B cell (primary cell): Measurements from ENCODE around the gene BAG3. TPM values are rescaled to one million over a fixed set of nuclear protein-coding genes. Genes with fewer than 3 reads are reported as not detected.

Experiments used
- ATAC-seq: fragments of 200-7000 bp; cut with Tn5 transposase; one replicate; pipeline ENCODE4 v1.10.0; 2021; ENCODE audit warnings: low read depth, mild to moderate bottlenecking, moderate number of reproducible peaks, moderate library complexity
- CTCF ChIA-PET: fragments of 350-600 bp; sonication (Branson Sonifier 250); formaldehyde crosslinking; loops from one replicate; lab custom pipeline; 2021; ENCODE audit warnings: antibody characterized with exemption, inconsistent platforms; lab: Charles Lee
- POLR2A ChIA-PET: fragments of 350-600 bp; sonication (Branson Sonifier 250); formaldehyde crosslinking; loops from one replicate; lab custom pipeline; 2021; ENCODE audit warnings: antibody characterized with exemption; lab: Charles Lee
- DNase-seq: peaks from one replicate; pipeline ENCODE4 v3.0.0; 2013
- H2AFZ ChIP-seq: 2 replicates; pipeline ENCODE4 v1.6.1; 2012; ENCODE audit warnings: mild to moderate bottlenecking, low read depth, low read length; ENCODE audit not compliant: insufficient read depth, poor library complexity, severe bottlenecking
- H3K27ac ChIP-seq, 2 donors: 1 replicate in 1 of 2; 2 replicates in 1 of 2; pipeline ENCODE4 v1.5.1; 2012 to 2013; ENCODE audit warnings: low read length in 2 of 2, mild to moderate bottlenecking in 2 of 2, moderate library complexity in 1 of 2
- H3K27me3 ChIP-seq, 4 experiments: fragments of 200-600 bp in 1 of 4; sonication (generic) in 1 of 4; replicated peaks in 1 of 4; 1 replicate in 2 of 4; 2 replicates in 2 of 4; pipeline versions ENCODE4 v1.6.1 to v1.7.0; 2013 to 2016; ENCODE audit warnings: low read length in 3 of 4, mild to moderate bottlenecking in 2 of 4, mixed read lengths in 1 of 4, moderate library complexity in 1 of 4; ENCODE audit not compliant: insufficient read depth in 4 of 4, control insufficient read depth in 3 of 4; ENCODE audit errors: control extremely low read depth in 1 of 4
- H3K36me3 ChIP-seq, 2 experiments: replicated peaks in 1 of 2; 1 replicate in 1 of 2; 2 replicates in 1 of 2; pipeline versions ENCODE4 v1.6.1 to v1.7.1; 2013; ENCODE audit warnings: low read length in 1 of 2; ENCODE audit not compliant: insufficient read depth in 2 of 2, control insufficient read depth in 1 of 2; ENCODE audit errors: control extremely low read depth in 1 of 2, extremely low read depth in 1 of 2
- H3K4me1 ChIP-seq, 2 donors: fragments of 200-600 bp in 1 of 2; sonication (generic) in 1 of 2; 1 replicate in 1 of 2; 2 replicates in 1 of 2; pipeline versions ENCODE4 v1.5.1 to v1.6.1; 2013 to 2017; ENCODE audit warnings: low read length in 2 of 2; ENCODE audit not compliant: control insufficient read depth in 2 of 2, insufficient read depth in 2 of 2
- H3K4me2 ChIP-seq: replicated peaks from 2 replicates; pipeline ENCODE3; 2012; ENCODE audit warnings: mild to moderate bottlenecking, low read depth, low read length; ENCODE audit not compliant: poor library complexity, severe bottlenecking
- H3K4me3 ChIP-seq, 5 experiments: fragments of 200-600 bp in 1 of 5; sonication (generic) in 1 of 5; 1 replicate in 3 of 5; 2 replicates in 2 of 5; pipeline versions ENCODE4 v1.5.1 to v1.7.0; 2011 to 2016; ENCODE audit warnings: low read length in 4 of 5, mild to moderate bottlenecking in 4 of 5, low read depth in 2 of 5, control low read depth in 1 of 5, moderate library complexity in 1 of 5; ENCODE audit not compliant: insufficient read depth in 1 of 5; ENCODE audit errors: control extremely low read depth in 1 of 5, extremely low read depth in 1 of 5
- H3K79me2 ChIP-seq: fragments of 200-600 bp; sonication (generic); one replicate; pipeline ENCODE4 v1.6.0; 2016; ENCODE audit warnings: low read length; ENCODE audit not compliant: control insufficient read depth, insufficient read depth
- H3K9ac ChIP-seq: fragments of 200-600 bp; sonication (generic); 2 replicates; pipeline ENCODE4 v1.6.1; 2017; ENCODE audit warnings: mild to moderate bottlenecking, low read length, moderate library complexity
- H3K9me3 ChIP-seq, 3 donors: one replicate each; pipeline versions ENCODE4 v1.6.1 to v1.7.1; 2013; ENCODE audit warnings: low read length in 2 of 3; ENCODE audit not compliant: control insufficient read depth in 2 of 3, insufficient read depth in 1 of 3; ENCODE audit errors: control extremely low read depth in 1 of 3
- H4K20me1 ChIP-seq: 2 replicates; pipeline ENCODE4 v1.6.0; 2012; ENCODE audit warnings: mild to moderate bottlenecking, low read length; ENCODE audit not compliant: insufficient read depth, control insufficient read depth, poor library complexity, severe bottlenecking
- H3K27ac Mint-ChIP-seq: one replicate; pipeline ENCODE4 v1.8.0; 2021; ENCODE audit warnings: mixed read lengths
- H3K27me3 Mint-ChIP-seq: one replicate; pipeline ENCODE4 v1.8.0; 2021; ENCODE audit warnings: mixed read lengths
- H3K4me1 Mint-ChIP-seq: one replicate; pipeline ENCODE4 v1.8.0; 2021; ENCODE audit warnings: mixed read lengths
- H3K4me3 Mint-ChIP-seq: one replicate; pipeline ENCODE4 v1.8.0; 2021; ENCODE audit warnings: mixed read lengths
- H3K9me3 Mint-ChIP-seq: one replicate; pipeline ENCODE4 v1.8.0; 2022; ENCODE audit warnings: mixed read lengths; ENCODE audit not compliant: insufficient read depth
- CTCF ChIP-seq: fragments of 200-600 bp; IDR thresholded peaks from one replicate; pipeline ENCODE4 v1.8.0; 2022; ENCODE audit warnings: antibody characterized with exemption, mild to moderate bottlenecking
- EZH2 ChIP-seq: IDR thresholded peaks from 2 replicates; pipeline ENCODE4 v1.6.1; 2012; ENCODE audit warnings: borderline replicate concordance, low read depth, mild to moderate bottlenecking, moderate library complexity, low read length; ENCODE audit not compliant: insufficient read depth, poor library complexity, severe bottlenecking
- WGBS: methylation state at CpG from one replicate; pipeline ENCODE4 v1.1.5; 2013; ENCODE audit warnings: missing lambda C conversion rate; ENCODE audit not compliant: insufficient coverage; 5-methylcytosine and 5-hydroxymethylcytosine counted together
- intact Hi-C: fragments of 100-400 bp; cut with micrococcal nuclease; formaldehyde crosslinking; loops from one replicate; pipeline ENCODE4 v1.10.0; 2022
- polyA plus RNA-seq: library from polyadenylated mRNA; depleted of rRNA; stranded (reverse); fragments of >200 nt; gene quantifications from 2 replicates; pipeline ENCODE4 v1.2.3, GENCODE V29; 2012
- total RNA-seq, 2 donors: library from RNA; stranded (reverse); fragments of 120-200 nt in 1 of 2; gene quantifications; 1 replicate in 1 of 2; 2 replicates in 1 of 2; pipeline versions ENCODE4 v1.2.3 to v1.2.4, GENCODE V29; 2013 to 2022

Gene BAG3
- total and polyA plus RNA-seq, 2 donors (not counting 1 experiment from before 2014, with no cell fraction given), result 3.9 to 7.4 TPM

GRCh38 chr10:119608316-119609155 is 42.6 kb upstream of the BAG3 start:
- DNase-seq (peak; percentile 36), ATAC-seq (no peak)
- peaks cover 0 to 5% of the 10 kb centered on the region in 2 donors for H3K4me1 ChIP-seq
- H4K20me1 ChIP-seq, result no peaks in the 10 kb centered on the region
- H3K4me3 ChIP-seq, result no peak overlapping the region
- H3K27ac Mint-ChIP-seq, result no peak overlapping the region
- no peak overlapping the region for H3K27ac ChIP-seq
- no peak overlapping the region for H3K9ac ChIP-seq
- peak overlapping the region; percentile 62 for H2AFZ ChIP-seq
- H3K4me2 ChIP-seq, result peak overlapping the region; percentile 12
- H3K79me2 ChIP-seq, result no peaks in the 10 kb centered on the region
- peaks cover 9% of the 10 kb centered on the region for H3K27me3 Mint-ChIP-seq
- no peak overlapping the region for H3K4me3 Mint-ChIP-seq
- ChIA-PET CTCF (interaction anchor here (0.6 to 2.2 kb wide), 6 partner anchors 28 to 728 kb away, joined by 3 to 13 read pairs (median 4); no protein-coding TSS in a partner anchor), POLR2A (interaction anchor here (0.7 kb wide), 1 partner anchor 151 kb away, joined by 3 read pairs; no protein-coding TSS in a partner anchor)
- no peaks in the 10 kb centered on the region for H3K27me3 ChIP-seq
- H3K36me3 ChIP-seq, result no peaks in the 10 kb centered on the region
- H3K4me1 Mint-ChIP-seq, result peaks cover 6% of the 10 kb centered on the region
- H3K9me3 Mint-ChIP-seq, result peaks cover 2% of the 10 kb centered on the region
- intact Hi-C loops, result loop anchor here (2.0 kb wide), 1 partner anchor 250 kb away; no protein-coding TSS in a partner anchor
- no peak for TF ChIP-seq CTCF
- no peaks in the 10 kb centered on the region for H3K9me3 ChIP-seq
- 30% methylated on average over 11 of the region's 15 CpGs for WGBS

GRCh38 chr10:119609516-119609915 is 41.7 kb upstream of the BAG3 start:
- H3K27ac ChIP-seq, result no peak overlapping the region
- H3K27me3 ChIP-seq, result no peaks in the 10 kb centered on the region
- H3K4me1 Mint-ChIP-seq, result peaks cover 6% of the 10 kb centered on the region
- H3K36me3 ChIP-seq, result no peaks in the 10 kb centered on the region
- intact Hi-C loops, result loop anchor here (2.0 kb wide), 1 partner anchor 249 kb away; no protein-coding TSS in a partner anchor
- no peak overlapping the region for H3K4me3 ChIP-seq
- POLR2A ChIA-PET, result no interaction called here
- peaks cover 2% of the 10 kb centered on the region for H3K9me3 Mint-ChIP-seq
- TF ChIP-seq CTCF (no peak), EZH2 (no peak)
- H3K27me3 Mint-ChIP-seq, result peaks cover 9% of the 10 kb centered on the region
- WGBS, result no CpG with 5 or more reads among the region's 4 CpGs
- peaks cover 0 to 5% of the 10 kb centered on the region in 2 donors for H3K4me1 ChIP-seq
- H3K9me3 ChIP-seq, result no peaks in the 10 kb centered on the region
- CTCF ChIA-PET, result interaction anchor here (0.6 to 0.7 kb wide), 3 partner anchors 45 to 458 kb away, joined by 3 to 5 read pairs (median 5); no protein-coding TSS in a partner anchor
- H3K27ac Mint-ChIP-seq, result no peak overlapping the region
- H3K9ac ChIP-seq, result no peak overlapping the region
- no peak overlapping the region for H3K4me2 ChIP-seq
- no peak overlapping the region for H2AFZ ChIP-seq
- no peak overlapping the region for H3K4me3 Mint-ChIP-seq
- H3K79me2 ChIP-seq, result no peaks in the 10 kb centered on the region
- ATAC-seq, result no peak
- no peak for DNase-seq
- no peaks in the 10 kb centered on the region for H4K20me1 ChIP-seq
